Caco-2 (cell line): Measurements from ENCODE around the gene NPAS3. TPM values are rescaled to one million over a fixed set of nuclear protein-coding genes. Genes with fewer than 3 reads are reported as not detected.

Experiments
- BruUV-seq: library from RNA; stranded (reverse); fragments of 400-500 nt; replicated peaks from 2 replicates; lab custom pipeline; 2021; lab: Mats Ljungman, UMichigan
- CTCF ChIA-PET: fragments of 300-600 bp; sonication (Branson Sonifier 250); formaldehyde crosslinking; loops from one replicate; lab custom pipeline; 2022; ENCODE audit warnings: antibody characterized with exemption; lab: Charles Lee
- POLR2A ChIA-PET: fragments of 300-600 bp; sonication (Branson Sonifier 250); formaldehyde crosslinking; loops from one replicate; lab custom pipeline; 2022; ENCODE audit warnings: antibody characterized with exemption; lab: Charles Lee
- DNase-seq, 2 experiments: peaks; one replicate each; pipeline versions ENCODE4 v3.0.0 to v3.0.0-alpha.2; 2020 to 2022
- H3K27me3 ChIP-seq: replicated peaks from 2 replicates; pipeline ENCODE4 v1.6.0; 2011; ENCODE audit warnings: low read length; ENCODE audit not compliant: control insufficient read depth, insufficient read depth
- H3K36me3 ChIP-seq: 2 replicates; pipeline ENCODE4 v1.5.1; 2011; ENCODE audit warnings: low read length; ENCODE audit not compliant: control insufficient read depth, insufficient read depth
- H3K4me1 ChIP-seq: fragments of 250-450 bp; sonication (Bioruptor Pico); 2 replicates; pipeline ENCODE4 v1.5.1; 2020; ENCODE audit warnings: mild to moderate bottlenecking
- H3K4me3 ChIP-seq: 2 replicates; pipeline ENCODE4 v1.5.1; 2011; ENCODE audit warnings: low read depth, mild to moderate bottlenecking, control low read depth, low read length
- H3K9me3 ChIP-seq: fragments of 250-450 bp; sonication (Bioruptor Pico); 2 replicates; pipeline ENCODE4 v1.5.1; 2020; ENCODE audit warnings: mild to moderate bottlenecking, moderate library complexity
- H3K27ac Mint-ChIP-seq: one replicate; pipeline ENCODE4 v1.8.0; 2022; ENCODE audit warnings: mixed read lengths; ENCODE audit not compliant: unreplicated experiment
- H3K27me3 Mint-ChIP-seq: one replicate; pipeline ENCODE4 v1.8.0; 2022; ENCODE audit warnings: mixed read lengths; ENCODE audit not compliant: insufficient read depth, unreplicated experiment
- H3K36me3 Mint-ChIP-seq: one replicate; pipeline ENCODE4 v1.8.0; 2022; ENCODE audit warnings: mild to moderate bottlenecking, mixed read lengths; ENCODE audit not compliant: insufficient read depth, unreplicated experiment
- H3K4me1 Mint-ChIP-seq: one replicate; pipeline ENCODE4 v1.8.0; 2022; ENCODE audit warnings: low read depth, mixed read lengths; ENCODE audit not compliant: unreplicated experiment
- H3K4me3 Mint-ChIP-seq: one replicate; pipeline ENCODE4 v1.8.0; 2022; ENCODE audit warnings: mild to moderate bottlenecking, moderate library complexity, mixed read lengths; ENCODE audit not compliant: unreplicated experiment
- H3K9me3 Mint-ChIP-seq: one replicate; pipeline ENCODE4 v1.8.0; 2022; ENCODE audit warnings: mixed read lengths; ENCODE audit not compliant: unreplicated experiment
- CTCF ChIP-seq, 2 experiments: fragments of 200-600 bp in 1 of 2; IDR thresholded peaks; 1 replicate in 1 of 2; 2 replicates in 1 of 2; pipeline versions ENCODE4 v1.5.1 to v1.8.0; 2011 to 2022; ENCODE audit warnings: antibody characterized with exemption in 1 of 2, control low read depth in 1 of 2, inconsistent platforms in 1 of 2, low read depth in 1 of 2, low read length in 1 of 2, mild to moderate bottlenecking in 1 of 2, moderate library complexity in 1 of 2; ENCODE audit not compliant: insufficient read depth in 1 of 2, severe bottlenecking in 1 of 2, unreplicated experiment in 1 of 2
- intact Hi-C: fragments of 100-400 bp; cut with micrococcal nuclease; formaldehyde crosslinking; loops from one replicate; pipeline ENCODE4 v1.10.0; 2022; ENCODE audit not compliant: unreplicated experiment
- total RNA-seq: library from RNA; stranded (reverse); gene quantifications from 2 replicates; pipeline ENCODE4 v1.2.3, GENCODE V29; 2022

Gene NPAS3
- total RNA-seq, 1 experiment from 2014 or later: not detected

- Mint-ChIP-seq H3K4me1 (no peaks in the 10 kb centered on the region), H3K27ac (no peak overlapping the region), H3K36me3 (no peaks in the 10 kb centered on the region), H3K9me3 (no peaks in the 10 kb centered on the region), H3K27me3 (peaks cover 3% of the 10 kb centered on the region), H3K4me3 (no peak overlapping the region)
- Histone ChIP-seq H3K9me3 (no peaks in the 10 kb centered on the region), H3K36me3 (no peaks in the 10 kb centered on the region), H3K4me1 (no peaks in the 10 kb centered on the region), H3K27me3 (no peaks in the 10 kb centered on the region), H3K4me3 (no peak overlapping the region)
- no peak for DNase-seq
- TF ChIP-seq CTCF (IDR thresholded peaks at IDR 0.05; ENCODE audit: insufficient read depth in 1 of 2, low read depth in 1 of 2, low read length in 1 of 2, severe bottlenecking in 1 of 2, unreplicated experiment in 1 of 2): no peak
- CTCF ChIA-PET: no interaction called here
- no TSS peak for BruUV-seq
- POLR2A ChIA-PET: no interaction called here
- intact Hi-C loops: no loop called here
Measured at GRCh38 chr14:33545696-33546095, 607.0 kb downstream of the NPAS3 start.

GRCh38 chr14:33548606-33549005 lies 609.9 kb downstream of the NPAS3 start:
- no peak overlapping the region for H3K27ac Mint-ChIP-seq
- no TSS peak for BruUV-seq
- Histone ChIP-seq H3K4me1 (no peaks in the 10 kb centered on the region), H3K27me3 (no peaks in the 10 kb centered on the region), H3K9me3 (no peaks in the 10 kb centered on the region), H3K4me3 (no peak overlapping the region), H3K36me3 (no peaks in the 10 kb centered on the region)
- POLR2A ChIA-PET: no interaction called here
- no peak overlapping the region for H3K4me3 Mint-ChIP-seq
- H3K36me3 Mint-ChIP-seq: no peaks in the 10 kb centered on the region
- intact Hi-C loops: no loop called here
- TF ChIP-seq CTCF (IDR thresholded peaks at IDR 0.05; ENCODE audit: insufficient read depth in 1 of 2, low read depth in 1 of 2, low read length in 1 of 2, severe bottlenecking in 1 of 2, unreplicated experiment in 1 of 2): no peak
- DNase-seq: no peak
- no peaks in the 10 kb centered on the region for H3K4me1 Mint-ChIP-seq
- H3K9me3 Mint-ChIP-seq: no peaks in the 10 kb centered on the region
- H3K27me3 Mint-ChIP-seq: peaks cover 3% of the 10 kb centered on the region
- CTCF ChIA-PET: no interaction called here

- ChIA-PET CTCF (no interaction called here), POLR2A (no interaction called here)
- Histone ChIP-seq H3K4me3 (no peak overlapping the region), H3K36me3 (no peaks in the 10 kb centered on the region), H3K9me3 (no peaks in the 10 kb centered on the region), H3K4me1 (no peaks in the 10 kb centered on the region), H3K27me3 (no peaks in the 10 kb centered on the region)
- Mint-ChIP-seq H3K27ac (no peak overlapping the region), H3K9me3 (no peaks in the 10 kb centered on the region), H3K27me3 (peaks cover 3% of the 10 kb centered on the region), H3K4me3 (no peak overlapping the region), H3K36me3 (no peaks in the 10 kb centered on the region), H3K4me1 (no peaks in the 10 kb centered on the region)
- no peak for TF ChIP-seq CTCF (IDR thresholded peaks at IDR 0.05; ENCODE audit: insufficient read depth in 1 of 2, low read depth in 1 of 2, low read length in 1 of 2, severe bottlenecking in 1 of 2, unreplicated experiment in 1 of 2)
- BruUV-seq: no TSS peak
- DNase-seq: no peak
- intact Hi-C loops: no loop called here
Measured at GRCh38 chr14:33551963-33552362, 613.3 kb downstream of the NPAS3 start.
